Calu3 (cell line): ENCODE measurements around the gene ASRGL1. TPM values are rescaled to one million over a fixed set of nuclear protein-coding genes. Genes with fewer than 3 reads are reported as not detected.

ENCODE experiments used
- BruUV-seq: library from RNA; stranded (reverse); fragments of 400-500 nt; replicated peaks from 2 replicates; lab custom pipeline; 2021; lab: Mats Ljungman, UMichigan
- CTCF ChIA-PET: fragments of 300-600 bp; sonication (Branson Sonifier 250); formaldehyde crosslinking; loops from one replicate; lab custom pipeline; 2022; ENCODE audit warnings: antibody characterized with exemption; lab: Charles Lee
- DNase-seq: peaks from one replicate; pipeline ENCODE4 v3.0.0; 2022
- H3K27ac Mint-ChIP-seq: one replicate; pipeline ENCODE4 v1.8.0; 2022; ENCODE audit warnings: mixed read lengths; ENCODE audit not compliant: unreplicated experiment
- H3K27me3 Mint-ChIP-seq: one replicate; pipeline ENCODE4 v1.8.0; 2022; ENCODE audit warnings: mixed read lengths; ENCODE audit not compliant: unreplicated experiment
- H3K36me3 Mint-ChIP-seq: one replicate; pipeline ENCODE4 v1.8.0; 2022; ENCODE audit warnings: mild to moderate bottlenecking, moderate library complexity, mixed read lengths; ENCODE audit not compliant: insufficient read depth, unreplicated experiment
- H3K4me1 Mint-ChIP-seq: one replicate; pipeline ENCODE4 v1.8.0; 2022; ENCODE audit warnings: mild to moderate bottlenecking, low read depth, mixed read lengths; ENCODE audit not compliant: unreplicated experiment
- H3K4me3 Mint-ChIP-seq: one replicate; pipeline ENCODE4 v1.8.0; 2022; ENCODE audit warnings: mild to moderate bottlenecking, low read depth, moderate library complexity, mixed read lengths; ENCODE audit not compliant: unreplicated experiment
- H3K9me3 Mint-ChIP-seq: one replicate; pipeline ENCODE4 v1.8.0; 2022; ENCODE audit warnings: low read depth, mixed read lengths; ENCODE audit not compliant: unreplicated experiment
- intact Hi-C: fragments of 100-400 bp; cut with micrococcal nuclease; formaldehyde crosslinking; loops from one replicate; pipeline ENCODE4 v1.10.0; 2022; ENCODE audit not compliant: unreplicated experiment
- total RNA-seq: library from RNA; stranded (reverse); gene quantifications from 2 replicates; pipeline ENCODE4 v1.2.3, GENCODE V29; 2022
- TF ChIP-seq, protein P1 (sequence below): fragments of 200-600 bp; IDR thresholded peaks from one replicate; pipeline ENCODE4 v1.8.0; 2022; ENCODE audit warnings: antibody characterized with exemption; ENCODE audit not compliant: unreplicated experiment

ASRGL1 gene
- total RNA-seq, 1 experiment from 2014 or later, result 30.3 TPM

DNA sequence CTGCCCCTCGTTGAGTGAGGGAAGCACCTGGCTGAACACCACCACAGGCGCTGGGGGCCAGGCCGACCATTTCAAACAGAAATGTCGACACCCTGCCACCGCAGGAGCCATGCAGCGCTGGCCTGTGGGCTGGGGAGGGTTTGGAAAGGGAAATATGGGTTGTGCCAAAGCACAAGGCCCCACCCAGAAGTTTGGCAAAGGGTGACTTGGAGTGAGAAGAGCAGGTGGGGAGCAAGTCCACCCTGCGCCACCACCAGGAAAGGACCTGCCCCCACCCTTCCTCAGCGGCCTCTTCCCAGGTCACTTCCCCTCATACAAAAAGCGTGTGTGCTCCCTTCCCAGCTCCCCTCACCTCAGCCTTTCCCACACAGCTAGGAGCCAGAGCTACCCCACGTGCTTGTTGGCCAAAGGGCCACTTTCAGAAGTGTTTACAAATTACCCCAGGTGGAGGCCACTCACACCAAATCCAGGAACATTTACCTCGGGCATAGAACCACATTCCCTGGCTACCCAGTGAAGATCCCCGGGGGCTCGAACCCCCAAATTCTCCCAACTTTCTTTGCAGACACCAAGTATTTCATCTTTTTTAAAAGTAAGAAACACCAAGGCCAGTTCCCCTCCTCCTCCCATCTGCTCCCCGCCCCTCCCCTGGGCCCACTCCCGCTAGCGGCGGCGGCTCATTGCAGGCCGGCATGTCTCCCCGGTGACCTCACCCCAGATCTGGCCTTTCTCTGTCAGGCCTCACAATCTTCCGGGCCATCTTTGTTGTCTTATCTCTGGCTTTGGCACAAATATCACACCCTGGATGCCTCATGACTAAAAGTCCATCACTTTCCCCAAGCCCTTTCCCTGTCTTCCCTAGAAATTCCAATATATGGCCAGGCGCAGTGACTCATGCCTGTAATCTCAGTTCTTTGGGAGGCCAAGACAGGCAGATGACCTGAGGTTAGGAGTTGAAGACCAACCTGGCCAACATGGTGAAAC is 61.1 kb downstream of the ASRGL1 start:
- TF ChIP-seq, protein P1, sequence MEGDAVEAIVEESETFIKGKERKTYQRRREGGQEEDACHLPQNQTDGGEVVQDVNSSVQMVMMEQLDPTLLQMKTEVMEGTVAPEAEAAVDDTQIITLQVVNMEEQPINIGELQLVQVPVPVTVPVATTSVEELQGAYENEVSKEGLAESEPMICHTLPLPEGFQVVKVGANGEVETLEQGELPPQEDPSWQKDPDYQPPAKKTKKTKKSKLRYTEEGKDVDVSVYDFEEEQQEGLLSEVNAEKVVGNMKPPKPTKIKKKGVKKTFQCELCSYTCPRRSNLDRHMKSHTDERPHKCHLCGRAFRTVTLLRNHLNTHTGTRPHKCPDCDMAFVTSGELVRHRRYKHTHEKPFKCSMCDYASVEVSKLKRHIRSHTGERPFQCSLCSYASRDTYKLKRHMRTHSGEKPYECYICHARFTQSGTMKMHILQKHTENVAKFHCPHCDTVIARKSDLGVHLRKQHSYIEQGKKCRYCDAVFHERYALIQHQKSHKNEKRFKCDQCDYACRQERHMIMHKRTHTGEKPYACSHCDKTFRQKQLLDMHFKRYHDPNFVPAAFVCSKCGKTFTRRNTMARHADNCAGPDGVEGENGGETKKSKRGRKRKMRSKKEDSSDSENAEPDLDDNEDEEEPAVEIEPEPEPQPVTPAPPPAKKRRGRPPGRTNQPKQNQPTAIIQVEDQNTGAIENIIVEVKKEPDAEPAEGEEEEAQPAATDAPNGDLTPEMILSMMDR, result no peak
- Mint-ChIP-seq H3K27ac (no peak overlapping the region), H3K4me3 (no peak overlapping the region), H3K9me3 (no peaks in the 10 kb centered on the region), H3K27me3 (peaks cover 14% of the 10 kb centered on the region), H3K36me3 (no peaks in the 10 kb centered on the region), H3K4me1 (no peaks in the 10 kb centered on the region)
- DNase-seq, result no peak
- no TSS peak for BruUV-seq
- intact Hi-C loops, result no loop called here
- CTCF ChIA-PET, result no interaction called here

DNA sequence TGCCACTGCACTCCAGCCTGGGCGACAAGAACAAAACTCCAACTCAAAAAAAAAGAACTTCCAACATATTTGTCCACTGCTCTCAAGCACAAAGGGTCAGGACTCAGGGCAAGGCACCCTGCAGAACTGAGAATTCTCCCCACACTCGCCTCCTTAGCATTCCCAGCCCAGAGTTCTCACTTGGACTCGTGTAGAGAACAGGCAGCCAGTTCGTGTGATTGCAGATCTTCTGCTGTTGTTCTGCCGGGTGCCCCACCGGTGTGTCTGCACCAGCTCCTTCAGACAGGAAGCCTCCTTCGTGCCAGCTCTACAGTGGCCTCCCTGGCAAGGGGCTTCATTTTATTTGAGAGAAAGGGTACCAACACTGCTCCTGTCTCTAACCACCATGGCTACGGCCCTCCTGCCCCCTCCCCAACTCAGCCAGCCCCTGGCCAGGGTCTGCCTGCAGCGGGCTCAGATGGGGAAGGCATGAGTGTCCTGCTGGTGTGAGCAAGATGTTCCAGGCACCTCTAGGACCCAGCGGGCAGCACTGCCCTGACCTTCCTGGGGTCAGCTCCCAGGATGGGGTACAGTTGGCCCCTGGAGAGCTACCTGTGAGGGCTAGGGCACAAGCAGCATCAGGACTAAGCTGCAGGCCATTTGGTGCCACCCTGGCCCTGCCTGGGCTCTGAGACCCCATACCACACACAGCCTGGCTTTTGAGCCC is 62.1 kb downstream of the ASRGL1 start:
- Mint-ChIP-seq H3K36me3 (no peaks in the 10 kb centered on the region), H3K9me3 (no peaks in the 10 kb centered on the region), H3K27ac (no peak overlapping the region), H3K4me1 (no peaks in the 10 kb centered on the region), H3K27me3 (peaks cover 24% of the 10 kb centered on the region), H3K4me3 (no peak overlapping the region)
- CTCF ChIA-PET, result no interaction called here
- no peak for DNase-seq
- BruUV-seq, result no TSS peak
- TF ChIP-seq, protein P1, result no peak
- intact Hi-C loops, result no loop called here

DNA sequence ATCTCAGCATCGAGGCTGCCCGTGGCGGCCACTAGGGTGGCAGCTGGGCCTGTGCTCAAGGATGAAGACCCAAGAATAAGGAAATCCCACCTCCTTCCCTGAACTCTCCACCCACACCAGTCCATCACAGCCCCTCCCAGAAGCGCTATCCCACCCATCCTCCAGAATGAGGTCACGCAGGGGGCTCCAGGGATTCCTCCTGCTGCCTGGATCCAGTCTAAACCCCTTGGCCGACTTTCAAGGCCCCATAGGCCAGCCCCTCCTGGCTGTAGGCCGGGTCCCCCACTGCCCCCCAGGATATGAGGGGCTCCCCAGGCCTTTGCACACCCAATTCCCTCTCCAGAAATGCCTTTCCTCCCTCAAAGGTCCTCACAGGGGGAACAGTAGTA is 62.6 kb downstream of the ASRGL1 start:
- Mint-ChIP-seq H3K9me3 (no peaks in the 10 kb centered on the region), H3K36me3 (no peaks in the 10 kb centered on the region), H3K27me3 (peaks cover 30% of the 10 kb centered on the region), H3K27ac (no peak overlapping the region), H3K4me3 (no peak overlapping the region), H3K4me1 (peaks cover 4% of the 10 kb centered on the region)
- intact Hi-C loops, result no loop called here
- CTCF ChIA-PET, result no interaction called here
- BruUV-seq, result no TSS peak
- DNase-seq, result no peak
- TF ChIP-seq, protein P1, result no peak

DNA sequence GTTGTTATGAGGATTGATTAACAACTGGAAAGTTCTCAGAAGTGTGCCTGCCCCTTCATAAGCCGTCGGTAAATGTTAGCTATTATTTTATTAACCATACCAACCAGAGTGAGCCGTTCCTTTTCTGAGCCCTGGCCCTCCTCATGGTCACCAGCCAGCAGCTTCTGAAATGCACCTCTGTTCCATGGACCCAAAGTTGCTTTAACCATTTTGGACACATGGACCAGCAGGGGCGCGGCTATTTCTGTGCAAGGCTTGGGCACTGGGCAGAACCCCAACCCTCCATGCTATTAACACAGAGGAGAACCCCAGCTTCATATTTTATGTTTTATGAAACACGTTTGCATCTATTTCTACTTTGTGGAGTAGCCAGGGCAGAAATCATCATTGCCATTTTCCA is 63.0 kb downstream of the ASRGL1 start:
- Mint-ChIP-seq H3K27ac (no peak overlapping the region), H3K4me3 (no peak overlapping the region), H3K27me3 (peaks cover 34% of the 10 kb centered on the region), H3K9me3 (no peaks in the 10 kb centered on the region), H3K4me1 (peaks cover 9% of the 10 kb centered on the region), H3K36me3 (no peaks in the 10 kb centered on the region)
- no peak for DNase-seq
- TF ChIP-seq, protein P1, result no peak
- CTCF ChIA-PET, result no interaction called here
- intact Hi-C loops, result no loop called here
- BruUV-seq, result no TSS peak
